HCT116 (cell line): ENCODE data around the gene CTTN. TPM values are rescaled to one million over a fixed set of nuclear protein-coding genes. Genes with fewer than 3 reads are reported as not detected.

Source experiments
- ATAC-seq: fragments of 200-7000 bp; cut with Tn5 transposase; 2 replicates; pipeline ENCODE4 v1.9.1; 2020; ENCODE audit warnings: mild to moderate bottlenecking, moderate library complexity
- BruUV-seq: library from RNA; stranded (reverse); fragments of 400-500 nt; replicated peaks from 2 replicates; lab custom pipeline; 2021; lab: Mats Ljungman, UMichigan
- CTCF ChIA-PET: fragments of 300-600 bp; sonication (Branson Sonifier 250); formaldehyde crosslinking; loops from one replicate; lab custom pipeline; 2021; ENCODE audit warnings: antibody characterized with exemption; lab: Charles Lee
- POLR2A ChIA-PET: fragments of 300-600, 350-600 bp; sonication (Branson Sonifier 250); formaldehyde crosslinking; loops from one replicate; lab custom pipeline; 2021; ENCODE audit warnings: antibody characterized with exemption; lab: Charles Lee
- RAD21 ChIA-PET, 2 experiments: fragments of 300-600 bp; sonication (Branson Sonifier 250); formaldehyde crosslinking; loops; one replicate each; lab custom pipeline; 2023; ENCODE audit warnings: low total read pairs in 2 of 2; ENCODE audit not compliant: uncharacterized antibody in 2 of 2, unreplicated experiment in 2 of 2, low non-redundant PET in 1 of 2; lab: Charles Lee
- DNase-seq: peaks from one replicate; pipeline ENCODE4 v3.0.0-alpha.2; 2010; ENCODE audit warnings: low read depth, low spot score
- H2AFZ ChIP-seq: fragments of 200-600 bp; shearing (Covaris generic), sonication (generic); 2 replicates; pipeline ENCODE4 v1.6.1; 2017; ENCODE audit warnings: low read depth, mixed run types, mixed read lengths, antibody characterized with exemption, low read length; ENCODE audit not compliant: poor library complexity, severe bottlenecking
- H3K27ac ChIP-seq: 2 replicates; pipeline ENCODE4 v1.5.1; 2012; ENCODE audit warnings: low read depth, low read length
- H3K27me3 ChIP-seq: fragments of 200-600 bp; sonication (generic); 2 replicates; pipeline ENCODE4 v1.6.1; 2016; ENCODE audit warnings: mixed run types, low read length, mixed read lengths; ENCODE audit not compliant: insufficient read depth
- H3K36me3 ChIP-seq, 2 experiments: fragments of 200-500 bp in 1 of 2; fragments of 200-600 bp in 1 of 2; sonication (Bioruptor generic) in 1 of 2; sonication (generic) in 1 of 2; 2 replicates each; pipeline versions ENCODE4 v1.5.1 to v1.6.1; 2014 to 2016; ENCODE audit warnings: low read length in 2 of 2, inconsistent platforms in 1 of 2, mixed read lengths in 1 of 2, mixed run types in 1 of 2; ENCODE audit not compliant: insufficient read depth in 2 of 2, control insufficient read depth in 1 of 2
- H3K4me1 ChIP-seq, 2 experiments: fragments of 200-600 bp in 1 of 2; sonication (generic) in 1 of 2; 2 replicates each; pipeline versions ENCODE4 v1.5.1 to v1.6.1; 2012 to 2017; ENCODE audit warnings: low read length in 2 of 2, inconsistent platforms in 1 of 2, mild to moderate bottlenecking in 1 of 2, mixed read lengths in 1 of 2, mixed run types in 1 of 2, moderate library complexity in 1 of 2; ENCODE audit not compliant: insufficient read depth in 2 of 2, control insufficient read depth in 1 of 2
- H3K4me2 ChIP-seq: fragments of 200-600 bp; sonication (generic); 2 replicates; pipeline ENCODE4 v1.6.1; 2017; ENCODE audit warnings: mixed run types, low read length, mixed read lengths
- H3K4me3 ChIP-seq, 2 experiments: fragments of 200-600 bp in 1 of 2; sonication (generic) in 1 of 2; replicated peaks in 1 of 2; 2 replicates each; pipeline ENCODE4 v1.5.1; 2011 to 2016; ENCODE audit warnings: low read length in 2 of 2, control low read depth in 1 of 2, low read depth in 1 of 2, mild to moderate bottlenecking in 1 of 2, mixed read lengths in 1 of 2, mixed run types in 1 of 2
- H3K79me2 ChIP-seq: fragments of 200-600 bp; sonication (generic); 2 replicates; pipeline ENCODE4 v1.6.1; 2017; ENCODE audit warnings: mild to moderate bottlenecking, mixed run types, low read length, moderate library complexity, mixed read lengths; ENCODE audit not compliant: insufficient read depth
- H3K9ac ChIP-seq: fragments of 200-600 bp; sonication (generic); 2 replicates; pipeline ENCODE4 v1.6.1; 2016; ENCODE audit warnings: low read length, mixed read lengths
- H3K9me2 ChIP-seq: fragments of 200-600 bp; sonication (generic), shearing (Covaris generic); 2 replicates; pipeline ENCODE4 v1.6.1; 2017; ENCODE audit warnings: mixed run types, mild to moderate bottlenecking, moderate library complexity; ENCODE audit not compliant: insufficient read depth
- H3K9me3 ChIP-seq, 2 experiments: fragments of 200-500 bp in 1 of 2; fragments of 200-600 bp in 1 of 2; sonication (Bioruptor generic) in 1 of 2; sonication (generic) in 1 of 2; 2 replicates each; pipeline ENCODE4 v1.6.1; 2014 to 2017; ENCODE audit warnings: low read length in 2 of 2, mixed read lengths in 2 of 2, inconsistent platforms in 1 of 2, low read depth in 1 of 2, mild to moderate bottlenecking in 1 of 2, mixed run types in 1 of 2, moderate library complexity in 1 of 2; ENCODE audit not compliant: control insufficient read depth in 1 of 2, insufficient read depth in 1 of 2
- H4K20me1 ChIP-seq: fragments of 200-600 bp; sonication (generic), shearing (Covaris generic); 2 replicates; pipeline ENCODE4 v1.6.1; 2017; ENCODE audit warnings: mixed run types, mild to moderate bottlenecking, moderate library complexity; ENCODE audit not compliant: insufficient read depth
- CEBPB ChIP-seq: IDR thresholded peaks from 2 replicates; pipeline ENCODE4 v1.6.1; 2012; ENCODE audit warnings: low read depth
- EGR1 ChIP-seq: IDR thresholded peaks from 2 replicates; pipeline ENCODE4 v1.6.1; 2012; ENCODE audit warnings: low read depth
- EZH2 ChIP-seq: fragments of 200-600 bp; sonication (generic); IDR thresholded peaks from 2 replicates; pipeline ENCODE4 v1.6.1; 2017; ENCODE audit warnings: antibody characterized with exemption, mixed run types
- EZH2phosphoT487 ChIP-seq: fragments of 200-600 bp; IDR thresholded peaks from 2 replicates; pipeline ENCODE4 v1.6.1; 2018; ENCODE audit warnings: antibody characterized with exemption, borderline replicate concordance
- FOSL1 ChIP-seq: IDR thresholded peaks from 2 replicates; pipeline ENCODE4 v1.6.1; 2012; ENCODE audit warnings: low read depth
- JUND ChIP-seq: IDR thresholded peaks from 2 replicates; pipeline ENCODE4 v1.6.1; 2012
- POLR2AphosphoS5 ChIP-seq: IDR thresholded peaks from 2 replicates; pipeline ENCODE4 v1.6.1; 2011; ENCODE audit warnings: mild to moderate bottlenecking, low read depth, low read length, moderate library complexity
- SIN3A ChIP-seq: IDR thresholded peaks from 2 replicates; pipeline ENCODE4 v1.6.1; 2012; ENCODE audit warnings: low read depth
- SRF ChIP-seq: IDR thresholded peaks from 2 replicates; pipeline ENCODE4 v1.6.1; 2012; ENCODE audit warnings: low read depth
- YY1 ChIP-seq: IDR thresholded peaks from 2 replicates; pipeline ENCODE4 v1.6.1; 2011; ENCODE audit warnings: low read length, low read depth, moderate library complexity, mild to moderate bottlenecking; ENCODE audit not compliant: insufficient replicate concordance; ENCODE audit errors: extremely low read depth
- ZNF274 ChIP-seq: fragments of 200-500 bp; sonication (Bioruptor generic); IDR thresholded peaks from 2 replicates; pipeline ENCODE4 v1.6.1; 2014; ENCODE audit warnings: mild to moderate bottlenecking, low read depth, low read length, inconsistent platforms
- intact Hi-C: fragments of 100-400 bp; cut with micrococcal nuclease; formaldehyde crosslinking; loops from 2 replicates; pipeline ENCODE4 v1.10.0; 2022
- total RNA-seq: library from RNA; stranded (reverse); gene quantifications from one replicate; pipeline ENCODE4 v1.2.1, GENCODE V29; 2021; ENCODE audit not compliant: unreplicated experiment
- TF ChIP-seq, protein P1 (sequence below): IDR thresholded peaks from 2 replicates; pipeline ENCODE4 v1.6.1; 2012
- TF ChIP-seq, protein P2 (sequence below): IDR thresholded peaks from 2 replicates; pipeline ENCODE4 v1.6.1; 2012

Gene CTTN
- total RNA-seq, 1 experiment from 2014 or later, result 249 TPM

DNA sequence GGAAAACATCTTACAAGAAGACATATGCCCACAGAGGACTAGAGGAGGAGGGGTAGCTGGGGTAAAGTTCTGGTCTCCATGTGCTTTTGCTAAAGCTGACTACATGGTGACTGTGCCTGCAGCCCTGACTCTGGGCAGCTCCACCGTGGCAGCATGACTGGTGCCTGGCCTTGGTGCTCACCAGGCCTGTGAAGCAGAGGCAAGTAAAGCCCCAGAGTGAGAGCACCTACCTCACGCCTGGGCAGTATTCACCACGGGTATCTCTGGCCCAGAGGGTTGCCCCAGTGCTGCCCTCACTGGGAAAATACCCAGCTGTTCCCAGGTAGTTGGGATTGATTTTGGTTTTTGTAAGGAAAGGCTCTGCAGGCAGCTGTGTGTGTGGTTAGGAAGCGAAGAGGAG lies 78.3 kb downstream of the CTTN start:
- Histone ChIP-seq H3K9me3 (no peaks in the 10 kb centered on the region), H3K4me3 (no peak overlapping the region), H3K27me3 (no peaks in the 10 kb centered on the region), H4K20me1 (no peaks in the 10 kb centered on the region), H3K9ac (no peak overlapping the region), H2AFZ (no peak overlapping the region), H3K9me2 (no peaks in the 10 kb centered on the region), H3K27ac (no peak overlapping the region), H3K4me1 (peaks cover 4 to 12% of the 10 kb centered on the region in 2 experiments), H3K36me3 (no peaks in the 10 kb centered on the region), H3K4me2 (no peak overlapping the region), H3K79me2 (no peaks in the 10 kb centered on the region)
- TF ChIP-seq SIN3A (no peak), EZH2 (no peak), CEBPB (no peak)
- TF ChIP-seq, protein P1, sequence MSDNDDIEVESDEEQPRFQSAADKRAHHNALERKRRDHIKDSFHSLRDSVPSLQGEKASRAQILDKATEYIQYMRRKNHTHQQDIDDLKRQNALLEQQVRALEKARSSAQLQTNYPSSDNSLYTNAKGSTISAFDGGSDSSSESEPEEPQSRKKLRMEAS, result no peak
- ChIA-PET POLR2A (no interaction called here), RAD21 (no interaction called here), CTCF (no interaction called here)
- DNase-seq (no peak), ATAC-seq (no peak)
- no TSS peak for BruUV-seq
- intact Hi-C loops, result no loop called here

DNA sequence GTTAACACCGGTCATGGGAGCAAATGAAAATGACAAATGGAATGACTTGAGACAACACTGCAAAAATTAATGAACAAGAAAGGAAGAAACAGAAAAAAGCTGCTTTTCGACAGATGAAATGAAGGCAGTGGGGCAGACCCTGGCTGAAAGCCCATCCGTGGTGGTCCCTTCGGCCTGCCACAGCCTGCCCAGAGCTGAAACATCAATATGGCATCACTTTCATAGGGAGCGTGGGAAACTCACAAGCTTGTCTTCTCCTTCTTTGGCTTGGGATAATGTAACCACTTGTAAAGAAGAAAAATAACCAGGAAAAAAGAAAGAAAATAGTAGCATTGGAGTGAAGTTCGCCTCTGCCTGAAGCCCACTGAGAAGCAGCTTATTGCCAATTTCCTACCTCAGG lies 78.8 kb downstream of the CTTN start:
- intact Hi-C loops, result no loop called here

More for the DNA sequence above, 78.8 kb downstream of the CTTN start:
- ChIA-PET CTCF (no interaction called here), POLR2A (no interaction called here), RAD21 (no interaction called here)
- no peaks in the 10 kb centered on the region for H3K27me3 ChIP-seq
- no peaks in the 10 kb centered on the region for H3K79me2 ChIP-seq
- TF ChIP-seq ZNF274, result no peak
- TF ChIP-seq JUND, result no peak
- no peak for TF ChIP-seq FOSL1
- no peak for TF ChIP-seq EZH2phosphoT487
- no peak for TF ChIP-seq YY1
- TF ChIP-seq POLR2AphosphoS5, result no peak
- TF ChIP-seq SRF, result no peak
- TF ChIP-seq, protein P2, sequence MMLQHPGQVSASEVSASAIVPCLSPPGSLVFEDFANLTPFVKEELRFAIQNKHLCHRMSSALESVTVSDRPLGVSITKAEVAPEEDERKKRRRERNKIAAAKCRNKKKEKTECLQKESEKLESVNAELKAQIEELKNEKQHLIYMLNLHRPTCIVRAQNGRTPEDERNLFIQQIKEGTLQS, result no peak
- no peak for TF ChIP-seq SIN3A
- no peak for TF ChIP-seq EGR1
- TF ChIP-seq, protein P1, result no peak
- no peak overlapping the region for H2AFZ ChIP-seq
- no peak overlapping the region for H3K27ac ChIP-seq
- DNase-seq (no peak), ATAC-seq (no peak)
- BruUV-seq, result no TSS peak
- no peaks in the 10 kb centered on the region for H3K36me3 ChIP-seq
- H4K20me1 ChIP-seq, result no peaks in the 10 kb centered on the region
- H3K4me1 ChIP-seq, result peaks cover 9 to 17% of the 10 kb centered on the region in 2 experiments
- H3K4me3 ChIP-seq, result no peak overlapping the region
- no peaks in the 10 kb centered on the region for H3K9me3 ChIP-seq
- H3K9ac ChIP-seq, result no peak overlapping the region
- H3K4me2 ChIP-seq, result no peak overlapping the region
- no peaks in the 10 kb centered on the region for H3K9me2 ChIP-seq
